Pancreas (tissue), 10 donors: ENCODE data around the gene FBN3. TPM values are rescaled to one million over a fixed set of nuclear protein-coding genes. Genes with fewer than 3 reads are reported as not detected.

Experiments used
- ATAC-seq, 4 donors: fragments of 200-7000 bp; cut with Tn5 transposase; one replicate each; pipeline versions ENCODE4 v1.8.0 to v1.9.1; 2020; ENCODE audit warnings: mild to moderate bottlenecking in 4 of 4, moderate library complexity in 4 of 4
- DNase-seq, 6 donors: peaks; one replicate each; pipeline ENCODE4 v3.0.0-alpha.2; 2020
- FAIRE-seq: peaks from 2 replicates; lab custom pipeline; 2012; peaks lifted over from hg19 to GRCh38; lab: Jason Lieb, UNC
- H3K27ac ChIP-seq, 4 donors: fragments of 200-600 bp; sonication (generic); 1 replicate in 3 of 4; 2 replicates in 1 of 4; pipeline versions ENCODE4 v1.5.0 to v1.8.0; 2020
- H3K27me3 ChIP-seq, 4 donors: fragments of 200-600 bp; one replicate each; pipeline ENCODE4 v1.8.0; 2021
- H3K36me3 ChIP-seq, 3 donors: fragments of 200-600 bp; sonication (generic) in 1 of 3; one replicate each; pipeline versions ENCODE4 v1.5.0 to v1.8.0; 2020 to 2021
- H3K4me1 ChIP-seq, 3 donors: fragments of 200-600 bp; one replicate each; pipeline ENCODE4 v1.8.0; 2021
- H3K4me3 ChIP-seq, 4 donors: fragments of 200-600 bp; sonication (generic) in 2 of 4; one replicate each; pipeline versions ENCODE4 v1.5.0 to v1.8.0; 2020 to 2021
- H3K9me3 ChIP-seq, 4 donors: fragments of 200-600 bp; one replicate each; pipeline ENCODE4 v1.8.0; 2021
- CTCF ChIP-seq, 4 donors: fragments of 200-600 bp; sonication (generic) in 3 of 4; IDR thresholded peaks; one replicate each; pipeline versions ENCODE4 v1.5.0 to v1.8.0; 2021; ENCODE audit warnings: antibody characterized with exemption in 4 of 4
- WGBS, 2 donors: extraction: QIAGEN DNeasy Blood & Tissue Kit; methylation state at CpG; one replicate each; pipeline ENCODE4 v1.1.7; 2013; 5-methylcytosine and 5-hydroxymethylcytosine counted together
- intact Hi-C, 3 donors: fragments of 100-400 bp; cut with DNase I; formaldehyde crosslinking; loops; one replicate each; pipeline versions ENCODE4 v1.11.1 to v1.14.2; 2022
- polyA plus RNA-seq, 2 donors: library from polyadenylated mRNA; stranded (reverse); fragments of 200-250 nt; gene quantifications; one replicate each; pipeline ENCODE4 v1.2.3, GENCODE V29; 2013
- total RNA-seq, 6 donors: library from RNA; stranded (reverse); fragmentation: NEBNext Ultra II Directional in 4 of 6; extraction: Animal tissue kit (Norgen Biotek cat#: 25700) in 4 of 6; gene quantifications; one replicate each; pipeline versions ENCODE4 v1.2.1 to v1.2.4, GENCODE V29; 2021 to 2023
- donor health status: healthy with polysubstance abuse.
- donor health status: DM: no; HTN: no; CAD: no; lungs with moderate emphysema.
- donor health status: DM: no; HTN: no; CAD: no.
- donor health status: control.
- donor health status: control.
- donor health status: Bipolar disorder and iron deficiency.
- donor health status: DM: yes; HTN: yes; CAD: no.
- donor health status: DM: no; HTN: no; CAD: no.
- donor health status: DM: no; HTN: no; CAD: no.
- donor health status: DM: yes; HTN: yes; CAD: no.

FBN3 gene
- total and polyA plus RNA-seq, 8 donors, result under 0.01 to 0.20 (median 0.03) TPM; not detected in 2

GRCh38 chr19:8021374-8021773 is 128.0 kb downstream of the FBN3 start:
- Histone ChIP-seq H3K36me3 (no peaks in the 10 kb centered on the region), H3K4me1 (no peaks in the 10 kb centered on the region), H3K9me3 (no peaks in the 10 kb centered on the region), H3K4me3 (no peak overlapping the region), H3K27me3 (no peaks in the 10 kb centered on the region), H3K27ac (no peak overlapping the region)
- DNase-seq (no peak), FAIRE-seq (no peak), ATAC-seq (no peak)
- 90 to 94% methylated on average over 8 of the region's 8 CpGs for WGBS, 2 donors
- no peak for TF ChIP-seq CTCF (IDR thresholded peaks at IDR 0.05)
- intact Hi-C loops, result no loop called here

- DNase-seq, result no peak
- no peak for ATAC-seq
- intact Hi-C loops, result no loop called here
- no peak for TF ChIP-seq CTCF (IDR thresholded peaks at IDR 0.05)
- Histone ChIP-seq H3K27ac (no peak overlapping the region), H3K36me3 (no peaks in the 10 kb centered on the region), H3K9me3 (no peaks in the 10 kb centered on the region), H3K4me1 (no peaks in the 10 kb centered on the region), H3K27me3 (no peaks in the 10 kb centered on the region), H3K4me3 (no peak overlapping the region)
- FAIRE-seq, result no peak
- 73 to 81% methylated on average over 9 of the region's 9 CpGs for WGBS, 2 donors
Measured at GRCh38 chr19:8020681-8021080, 128.7 kb downstream of the FBN3 start.

DNA sequence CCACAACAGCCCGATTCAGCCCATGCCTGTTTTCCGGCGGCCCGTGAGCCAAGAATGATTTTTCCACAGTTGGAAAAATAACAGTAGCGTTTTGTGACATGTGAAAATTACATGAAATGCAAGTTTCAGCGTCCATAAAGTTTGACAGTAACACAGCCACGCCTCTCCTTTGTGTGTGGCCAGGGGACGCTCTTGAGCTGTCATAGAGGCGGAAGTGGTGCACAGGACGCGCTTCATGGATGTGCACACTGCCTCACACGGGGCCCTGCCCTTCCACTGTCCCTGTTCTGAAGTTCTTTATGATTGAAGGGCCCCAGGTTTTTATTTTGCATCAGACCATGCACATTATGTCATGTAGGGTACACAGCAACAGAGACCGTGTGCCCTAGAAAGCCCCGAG is 131.6 kb downstream of the FBN3 start:
- FAIRE-seq (no peak), ATAC-seq (no peak)
- 80 to 81% methylated on average over 14 of the region's 14 CpGs for WGBS, 2 donors

More for the DNA sequence above, 131.6 kb downstream of the FBN3 start:
- intact Hi-C loops, result no loop called here
- Histone ChIP-seq H3K27ac (no peak overlapping the region), H3K9me3 (no peaks in the 10 kb centered on the region), H3K4me1 (no peaks in the 10 kb centered on the region), H3K36me3 (no peaks in the 10 kb centered on the region), H3K4me3 (no peak overlapping the region), H3K27me3 (no peaks in the 10 kb centered on the region)
- no peak for TF ChIP-seq CTCF (IDR thresholded peaks at IDR 0.05)
- no peak for DNase-seq

Other genes starting within 250 kb of the FBN3 start
- 10 to 100 TPM; 13.9 to 21.0 (median 16.1) TPM for gene MAP2K7, start 245.7 kb downstream of the FBN3 start, total RNA-seq
- gene MAP2K7, start 245.7 kb downstream of the FBN3 start, polyA plus RNA-seq, result 10 to 100 TPM; 21.6 to 45.3 TPM
- 1 to 10 TPM in 1 of 6 donors, under 1 TPM in 4, not detected in 1; 0.16 to 1.1 (median 0.52) TPM for gene TGFBR3L, start 234.8 kb downstream of the FBN3 start, total RNA-seq
- 1 to 10 TPM in 1 of 2 donors, not detected in 1; 2.2 TPM for gene TGFBR3L, start 234.8 kb downstream of the FBN3 start, polyA plus RNA-seq
- 10 to 100 TPM in 1 of 6 donors, 1 to 10 TPM in 5; 4.9 to 11.3 (median 6.7) TPM for gene SNAPC2, start 229.3 kb downstream of the FBN3 start, total RNA-seq
- 10 to 100 TPM; 10.6 to 12.0 TPM for gene SNAPC2, start 229.3 kb downstream of the FBN3 start, polyA plus RNA-seq
- gene CTXN1, start 223.5 kb downstream of the FBN3 start, total RNA-seq, result 1 to 10 TPM in 4 of 6 donors, under 1 TPM in 2; 0.67 to 5.1 (median 1.5) TPM
- gene CTXN1, start 223.5 kb downstream of the FBN3 start, polyA plus RNA-seq, result 1 to 10 TPM; 1.7 to 2.3 TPM
- gene TIMM44, start 205.9 kb downstream of the FBN3 start, total RNA-seq, result 10 to 100 TPM; 19.8 to 51.4 (median 24.7) TPM
- gene TIMM44, start 205.9 kb downstream of the FBN3 start, polyA plus RNA-seq, result 10 to 100 TPM; 78.0 to 83.1 TPM
- 10 to 100 TPM; 17.9 to 38.4 (median 28.7) TPM for gene ELAVL1, start 144.0 kb downstream of the FBN3 start, total RNA-seq
- gene ELAVL1, start 144.0 kb downstream of the FBN3 start, polyA plus RNA-seq, result 10 to 100 TPM in 1 of 2 donors, 1 to 10 TPM in 1; 6.6 to 18.2 TPM
- not detected for gene CCL25, start 96.8 kb downstream of the FBN3 start, total RNA-seq
- gene CCL25, start 96.8 kb downstream of the FBN3 start, polyA plus RNA-seq, result under 1 TPM in 1 of 2 donors, not detected in 1; 0.19 TPM
- gene CERS4, start 59.8 kb upstream of the FBN3 start, total RNA-seq, result 10 to 100 TPM; 41.6 to 82.4 (median 62.1) TPM
- gene CERS4, start 59.8 kb upstream of the FBN3 start, polyA plus RNA-seq, result 100 to 1,000 TPM in 1 of 2 donors, 10 to 100 TPM in 1; 72.1 to 118 TPM
- 10 to 100 TPM; 13.8 to 24.4 (median 18.2) TPM for gene CD320, start 158.8 kb upstream of the FBN3 start, total RNA-seq
- gene CD320, start 158.8 kb upstream of the FBN3 start, polyA plus RNA-seq, result 10 to 100 TPM; 22.2 to 58.4 TPM
- gene NDUFA7, start 171.8 kb upstream of the FBN3 start, total RNA-seq, result 10 to 100 TPM in 5 of 6 donors, 1 to 10 TPM in 1; 7.7 to 17.8 (median 11.2) TPM
- gene NDUFA7, start 171.8 kb upstream of the FBN3 start, polyA plus RNA-seq, result 10 to 100 TPM; 71.4 to 81.2 TPM
- gene RPS28, start 171.9 kb upstream of the FBN3 start, total RNA-seq, result 1,000 to 10,000 TPM in 4 of 6 donors, 100 to 1,000 TPM in 2; 892 to 1,524 (median 1,066) TPM
- 100 to 1,000 TPM; 706 to 850 TPM for gene RPS28, start 171.9 kb upstream of the FBN3 start, polyA plus RNA-seq
- gene KANK3, start 193.7 kb upstream of the FBN3 start, total RNA-seq, result 1 to 10 TPM; 1.7 to 2.3 (median 2.0) TPM
- 10 to 100 TPM in 1 of 2 donors, 1 to 10 TPM in 1; 7.7 to 17.9 TPM for gene KANK3, start 193.7 kb upstream of the FBN3 start, polyA plus RNA-seq
- gene ANGPTL4, start 214.6 kb upstream of the FBN3 start, total RNA-seq, result 10 to 100 TPM in 4 of 6 donors, 1 to 10 TPM in 2; 2.8 to 82.8 (median 22.5) TPM
- gene ANGPTL4, start 214.6 kb upstream of the FBN3 start, polyA plus RNA-seq, result 100 to 1,000 TPM in 1 of 2 donors, 10 to 100 TPM in 1; 95.0 to 169 TPM
- 10 to 100 TPM; 52.1 to 75.2 (median 56.8) TPM for gene RAB11B, start 240.8 kb upstream of the FBN3 start, total RNA-seq
- gene RAB11B, start 240.8 kb upstream of the FBN3 start, polyA plus RNA-seq, result 100 to 1,000 TPM in 1 of 2 donors, 10 to 100 TPM in 1; 84.6 to 107 TPM